Gastrocnemius medialis (tissue), 4 donors: ENCODE results near the gene PPP2R5A.

Experiments
- CTCF ChIP-seq, 5 experiments: fragments of 450-650 bp in 3 of 5; fragments of 200-600 bp in 2 of 5; sonication (generic) in 2 of 5; IDR thresholded peaks in 4 of 5; conservative IDR thresholded peaks in 1 of 5; 1 replicate in 4 of 5; 2 replicates in 1 of 5; pipeline ENCODE4 v1.5.1; 2016 to 2019; ENCODE audit warnings: antibody characterized with exemption in 5 of 5, mild to moderate bottlenecking in 3 of 5, moderate library complexity in 3 of 5
- POLR2A ChIP-seq, 2 donors: fragments of 450-650 bp; IDR thresholded peaks; one replicate each; pipeline ENCODE4 v1.6.1; 2017; ENCODE audit warnings: antibody characterized with exemption in 2 of 2, mild to moderate bottlenecking in 2 of 2, moderate library complexity in 2 of 2

- TF ChIP-seq CTCF (IDR thresholded peaks at IDR 0.05 in 4 of 5, conservative IDR thresholded peaks at IDR 0.05 in 1 of 5) (no peak), POLR2A (IDR thresholded peaks at IDR 0.05) (no peak)
Measured at GRCh38 chr1:212367474-212368072, 82.4 kb downstream of the PPP2R5A start.
